ENCODE measurements around the gene STX12. TPM values are rescaled to one million over a fixed set of nuclear protein-coding genes. Genes with fewer than 3 reads are reported as not detected.
A peak's percentile ranks its signal among the peaks of the same experiment; 100 is the strongest.

Gene STX12
- total RNA-seq, 1 donor from 2014 or later: 24.1 TPM

DNA sequence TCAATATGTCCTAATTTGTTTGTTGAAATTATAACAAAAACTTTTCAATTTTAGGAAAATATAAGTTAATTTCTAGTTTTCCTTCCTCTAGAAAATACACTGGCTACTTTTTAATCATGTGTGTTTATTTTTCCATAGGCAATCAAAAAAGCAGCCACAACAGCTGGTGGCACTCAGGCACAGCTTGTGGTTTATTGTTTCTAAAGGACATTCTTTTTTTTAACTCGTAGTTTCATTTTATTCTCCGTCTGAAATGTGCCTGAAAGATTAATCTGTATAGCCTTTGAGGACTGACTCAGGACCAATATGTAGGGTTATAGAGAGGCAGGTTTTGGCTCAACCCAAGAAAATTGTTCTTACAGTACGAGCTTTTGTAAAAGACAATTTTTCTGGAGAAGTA is 20.7 kb upstream of the STX12 start:
- no peaks in the 10 kb centered on the region for H3K4me1 ChIP-seq
- TF ChIP-seq, protein P1, sequence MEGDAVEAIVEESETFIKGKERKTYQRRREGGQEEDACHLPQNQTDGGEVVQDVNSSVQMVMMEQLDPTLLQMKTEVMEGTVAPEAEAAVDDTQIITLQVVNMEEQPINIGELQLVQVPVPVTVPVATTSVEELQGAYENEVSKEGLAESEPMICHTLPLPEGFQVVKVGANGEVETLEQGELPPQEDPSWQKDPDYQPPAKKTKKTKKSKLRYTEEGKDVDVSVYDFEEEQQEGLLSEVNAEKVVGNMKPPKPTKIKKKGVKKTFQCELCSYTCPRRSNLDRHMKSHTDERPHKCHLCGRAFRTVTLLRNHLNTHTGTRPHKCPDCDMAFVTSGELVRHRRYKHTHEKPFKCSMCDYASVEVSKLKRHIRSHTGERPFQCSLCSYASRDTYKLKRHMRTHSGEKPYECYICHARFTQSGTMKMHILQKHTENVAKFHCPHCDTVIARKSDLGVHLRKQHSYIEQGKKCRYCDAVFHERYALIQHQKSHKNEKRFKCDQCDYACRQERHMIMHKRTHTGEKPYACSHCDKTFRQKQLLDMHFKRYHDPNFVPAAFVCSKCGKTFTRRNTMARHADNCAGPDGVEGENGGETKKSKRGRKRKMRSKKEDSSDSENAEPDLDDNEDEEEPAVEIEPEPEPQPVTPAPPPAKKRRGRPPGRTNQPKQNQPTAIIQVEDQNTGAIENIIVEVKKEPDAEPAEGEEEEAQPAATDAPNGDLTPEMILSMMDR (IDR thresholded peaks at IDR 0.05): no peak
- TF ChIP-seq EZH2 (IDR thresholded peaks at IDR 0.05) (no peak), EZH2phosphoT487 (IDR thresholded peaks at IDR 0.05) (no peak)
- peaks cover 4% of the 10 kb centered on the region for H3K27me3 Mint-ChIP-seq (ENCODE audit: insufficient read depth, low read depth)
- H3K4me3 ChIP-seq: no peak overlapping the region
- H3K27ac Mint-ChIP-seq: no peak overlapping the region
- no peak overlapping the region for H3K9ac ChIP-seq
- no peaks in the 10 kb centered on the region for H3K4me1 Mint-ChIP-seq
- no peaks in the 10 kb centered on the region for H3F3A ChIP-seq (ENCODE audit: low read depth)
- H2AFZ ChIP-seq (replicated peaks): no peak overlapping the region
- H4K20me1 ChIP-seq (ENCODE audit: low read depth): no peaks in the 10 kb centered on the region
- peaks cover 10% of the 10 kb centered on the region for H3K36me3 Mint-ChIP-seq
- no peaks in the 10 kb centered on the region for H3K9me3 ChIP-seq (ENCODE audit: low read depth)
- no peaks in the 10 kb centered on the region for H3K79me2 ChIP-seq (ENCODE audit: low read depth)
- no peaks in the 10 kb centered on the region for H3K36me3 ChIP-seq
- H3K9me3 Mint-ChIP-seq: no peaks in the 10 kb centered on the region
- DNase-seq (ENCODE audit: low spot score): no peak
- H3K27me3 ChIP-seq: no peaks in the 10 kb centered on the region
- no peak overlapping the region for H3K4me3 Mint-ChIP-seq
- no peak overlapping the region for H3K4me2 ChIP-seq
- H3K27ac ChIP-seq: no peak overlapping the region

DNA sequence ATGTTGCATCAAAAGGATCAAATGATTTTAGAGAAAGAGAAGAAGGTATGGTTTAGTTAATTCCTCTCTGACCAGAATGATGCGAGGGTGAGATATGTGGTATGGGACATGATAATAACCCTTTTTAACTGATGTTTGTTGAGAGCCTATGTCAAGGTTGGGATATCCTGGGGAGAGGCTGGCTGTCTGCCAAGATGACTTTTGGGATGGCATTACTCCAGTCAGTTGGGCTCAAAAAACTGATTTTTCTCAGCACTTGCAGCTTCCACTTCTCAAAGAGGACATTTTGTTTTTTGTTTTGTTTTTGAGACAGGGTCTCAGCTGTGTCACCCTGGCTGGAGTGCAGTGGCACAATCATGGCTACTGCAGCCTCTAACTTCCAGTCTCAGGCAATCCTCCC is 17.7 kb upstream of the STX12 start:
- Histone ChIP-seq H3K9ac (no peak overlapping the region), H3F3A (ENCODE audit: low read depth) (no peaks in the 10 kb centered on the region), H4K20me1 (ENCODE audit: low read depth) (no peaks in the 10 kb centered on the region), H3K79me2 (ENCODE audit: low read depth) (no peaks in the 10 kb centered on the region), H3K36me3 (no peaks in the 10 kb centered on the region), H3K27ac (no peak overlapping the region), H3K4me3 (no peak overlapping the region), H3K4me2 (no peak overlapping the region), H3K27me3 (no peaks in the 10 kb centered on the region), H3K4me1 (no peaks in the 10 kb centered on the region), H2AFZ (replicated peaks) (no peak overlapping the region), H3K9me3 (ENCODE audit: low read depth) (no peaks in the 10 kb centered on the region)
- DNase-seq (ENCODE audit: low spot score): no peak
- Mint-ChIP-seq H3K27ac (peak overlapping the region; percentile 70), H3K9me3 (no peaks in the 10 kb centered on the region), H3K36me3 (peaks cover 12% of the 10 kb centered on the region), H3K4me1 (no peaks in the 10 kb centered on the region), H3K27me3 (ENCODE audit: insufficient read depth, low read depth) (peaks cover 4% of the 10 kb centered on the region), H3K4me3 (no peak overlapping the region)
- TF ChIP-seq EZH2 (IDR thresholded peaks at IDR 0.05) (no peak), EZH2phosphoT487 (IDR thresholded peaks at IDR 0.05) (no peak)
- TF ChIP-seq, protein P1 (IDR thresholded peaks at IDR 0.05): no peak

DNA sequence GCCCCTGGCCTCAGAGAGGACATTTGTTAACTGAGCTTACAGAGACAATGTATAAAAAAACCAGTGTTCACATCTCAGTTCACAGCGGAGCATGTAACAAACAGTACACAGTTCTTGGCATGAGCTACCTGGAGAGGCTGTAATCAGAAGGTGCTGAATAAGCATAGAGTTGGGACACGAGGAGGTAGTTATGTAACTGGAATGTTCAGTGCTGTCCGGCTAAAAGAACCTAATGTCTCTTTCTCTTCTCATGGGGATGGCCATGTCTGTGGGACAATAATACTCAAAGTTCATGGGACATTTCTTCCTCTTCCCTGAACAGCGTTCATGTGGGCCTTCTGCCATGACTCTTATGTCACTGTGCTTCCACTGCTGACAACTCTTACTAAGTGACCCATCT is 17.2 kb upstream of the STX12 start:
- peaks cover 4% of the 10 kb centered on the region for H3K27me3 Mint-ChIP-seq (ENCODE audit: insufficient read depth, low read depth)
- H3K36me3 ChIP-seq: no peaks in the 10 kb centered on the region
- no peak overlapping the region for H3K4me3 Mint-ChIP-seq

More for the DNA sequence above, 17.2 kb upstream of the STX12 start:
- TF ChIP-seq, protein P1 (IDR thresholded peaks at IDR 0.05): no peak
- TF ChIP-seq EZH2phosphoT487 (IDR thresholded peaks at IDR 0.05) (no peak), EZH2 (IDR thresholded peaks at IDR 0.05) (no peak)
- H3K27ac ChIP-seq: no peak overlapping the region
- Mint-ChIP-seq H3K27ac (no peak overlapping the region), H3K4me1 (no peaks in the 10 kb centered on the region), H3K36me3 (peaks cover 12% of the 10 kb centered on the region), H3K9me3 (no peaks in the 10 kb centered on the region)
- no peak overlapping the region for H3K4me2 ChIP-seq
- H3K79me2 ChIP-seq (ENCODE audit: low read depth): no peaks in the 10 kb centered on the region
- H3K27me3 ChIP-seq: no peaks in the 10 kb centered on the region
- H3K9me3 ChIP-seq (ENCODE audit: low read depth): no peaks in the 10 kb centered on the region
- no peak overlapping the region for H3K9ac ChIP-seq
- H2AFZ ChIP-seq (replicated peaks): no peak overlapping the region
- no peaks in the 10 kb centered on the region for H3K4me1 ChIP-seq
- no peak overlapping the region for H3K4me3 ChIP-seq
- DNase-seq (ENCODE audit: low spot score): no peak
- H4K20me1 ChIP-seq (ENCODE audit: low read depth): no peaks in the 10 kb centered on the region
- no peaks in the 10 kb centered on the region for H3F3A ChIP-seq (ENCODE audit: low read depth)
